Measurements from ENCODE around the gene TFPT. TPM values are rescaled to one million over a fixed set of nuclear protein-coding genes. Genes with fewer than 3 reads are reported as not detected.

The TFPT gene
- total RNA-seq, 4 donors from 2014 or later, result 10.8 to 26.6 (median 19.8) TPM

- DNase-seq (ENCODE audit: extremely low spot score), result no peak
These were observed 20.9 kb downstream of the TFPT start for GRCh38 chr19:54094426-54095000.

GRCh38 chr19:54084410-54084809 is 31.0 kb downstream of the TFPT start:
- WGBS, result 90% methylated on average over 3 of the region's 3 CpGs

More at GRCh38 chr19:54094426-54095000, 20.9 kb downstream of the TFPT start:
- Histone ChIP-seq H3K36me3 (no peaks in the 10 kb centered on the region), H3K27me3 (peaks cover 0 to 43% (median 4%) of the 10 kb centered on the region in 4 donors), H3K27ac (replicated peaks in 1 of 4) (no peak overlapping the region), H3K4me3 (no peak overlapping the region), H3K4me1 (peaks cover 0 to 19% (median 14%) of the 10 kb centered on the region in 4 donors), H3K9me3 (no peaks in the 10 kb centered on the region)
- TF ChIP-seq POLR2AphosphoS5 (IDR thresholded peaks at IDR 0.05) (no peak), EP300 (IDR thresholded peaks at IDR 0.05) (no peak), POLR2A (IDR thresholded peaks at IDR 0.05; ENCODE audit: low read depth) (no peak), CTCF (IDR thresholded peaks at IDR 0.05) (no peak)
- 86% methylated on average over 17 of the region's 17 CpGs for WGBS
- intact Hi-C loops (cut with DNase I), result no loop called here

GRCh38 chr19:54081032-54081431 is 34.4 kb downstream of the TFPT start, which contains the start of gene TARM1:
Gene TARM1, minus strand, starts transcription at chr19:54081365. Its CDS starts 25 bp downstream, at chr19:54081340.
- H3K27me3 ChIP-seq, result no peaks in the 10 kb centered on the region
- H3K36me3 ChIP-seq, result no peaks in the 10 kb centered on the region
- intact Hi-C loops (cut with DNase I), result no loop called here
- TF ChIP-seq POLR2A (IDR thresholded peaks at IDR 0.05; ENCODE audit: low read depth) (no peak), POLR2AphosphoS5 (IDR thresholded peaks at IDR 0.05) (no peak), EP300 (IDR thresholded peaks at IDR 0.05) (no peak), CTCF (IDR thresholded peaks at IDR 0.05) (no peak)
- H3K27ac ChIP-seq (replicated peaks in 1 of 4), result no peak within 1 kb of the TSS
- H3K4me1 ChIP-seq, result no peaks in the 10 kb centered on the region
- DNase-seq (ENCODE audit: extremely low spot score), result no peak
- peaks cover 0 to 21% (median 16%) of the 10 kb centered on the region in 4 donors for H3K9me3 ChIP-seq
- 78% methylated on average over 7 of the region's 7 CpGs for WGBS
- H3K4me3 ChIP-seq, result no peak within 1 kb of the TSS

More at GRCh38 chr19:54084410-54084809, 31.0 kb downstream of the TFPT start:
- no peak overlapping the region for H3K27ac ChIP-seq (replicated peaks in 1 of 4)
- peaks cover 0 to 1% (median 0%) of the 10 kb centered on the region in 4 donors for H3K27me3 ChIP-seq
- no peak for DNase-seq (ENCODE audit: extremely low spot score)
- no peaks in the 10 kb centered on the region for H3K36me3 ChIP-seq
- no peaks in the 10 kb centered on the region for H3K4me1 ChIP-seq
- H3K9me3 ChIP-seq, result peaks cover 0 to 21% (median 16%) of the 10 kb centered on the region in 4 donors
- H3K4me3 ChIP-seq, result no peak overlapping the region
- TF ChIP-seq POLR2AphosphoS5 (IDR thresholded peaks at IDR 0.05) (no peak), EP300 (IDR thresholded peaks at IDR 0.05) (no peak), CTCF (IDR thresholded peaks at IDR 0.05) (no peak), POLR2A (IDR thresholded peaks at IDR 0.05; ENCODE audit: low read depth) (no peak)
- intact Hi-C loops (cut with DNase I), result no loop called here

- intact Hi-C loops (cut with DNase I), result no loop called here
- DNase-seq (ENCODE audit: extremely low spot score), result no peak
- Histone ChIP-seq H3K4me1 (no peaks in the 10 kb centered on the region), H3K27ac (replicated peaks in 1 of 4) (no peak overlapping the region), H3K4me3 (no peak overlapping the region), H3K9me3 (peaks cover 0 to 13% (median 8%) of the 10 kb centered on the region in 4 donors), H3K36me3 (no peaks in the 10 kb centered on the region), H3K27me3 (no peaks in the 10 kb centered on the region)
- 75% methylated on average over 5 of the region's 5 CpGs for WGBS
- no peak for TF ChIP-seq EP300 (IDR thresholded peaks at IDR 0.05)
These were observed 38.1 kb downstream of the TFPT start for GRCh38 chr19:54077334-54077733.

- no peak overlapping the region for H3K27ac ChIP-seq (replicated peaks in 1 of 4)
- 48% methylated on average over 5 of the region's 9 CpGs for WGBS
- H3K9me3 ChIP-seq, result peaks cover 0 to 2% (median 0%) of the 10 kb centered on the region in 4 donors
- TF ChIP-seq POLR2AphosphoS5 (IDR thresholded peaks at IDR 0.05) (no peak), CTCF (IDR thresholded peaks at IDR 0.05) (no peak), EP300 (IDR thresholded peaks at IDR 0.05) (no peak), POLR2A (IDR thresholded peaks at IDR 0.05; ENCODE audit: low read depth) (no peak)
- no peaks in the 10 kb centered on the region for H3K36me3 ChIP-seq
- no peak for DNase-seq (ENCODE audit: extremely low spot score)
- intact Hi-C loops (cut with DNase I), result no loop called here
- H3K4me1 ChIP-seq, result no peaks in the 10 kb centered on the region
- H3K4me3 ChIP-seq, result no peak overlapping the region
- no peaks in the 10 kb centered on the region for H3K27me3 ChIP-seq
These were observed 40.6 kb downstream of the TFPT start for GRCh38 chr19:54074851-54075250.

All from esophagus muscularis mucosa (tissue), 4 donors.